A549 treated with RU486 at 1 μM for 4 hours (cell line): ENCODE measurements around the gene EIF1AX. TPM values are rescaled to one million over a fixed set of nuclear protein-coding genes. Genes with fewer than 3 reads are reported as not detected.

Experiments
- total RNA-seq: library from RNA; stranded (reverse); fragments of 200-300 nt; extraction: Qiagen RNA extraction; gene quantifications from 5 replicates; pipeline ENCODE4 v1.2.3, GENCODE V29; 2022; ENCODE audit warnings: low read depth

EIF1AX gene
- total RNA-seq, result 81.9 to 116 TPM (median 106 TPM) in 5 replicates

GRCh38 chrX:20141281-20142220, at the start of gene EIF1AX:
TSS of gene EIF1AX (minus strand) at chrX:20141838. CDS start at chrX:20141640, 198 bp downstream.

GRCh38 chrX:20116577-20117240, 24.9 kb downstream of the EIF1AX start, which contains the start of gene MAP7D2:
TSS of gene MAP7D2 (minus strand) at chrX:20116907. CDS start at chrX:20116879, 28 bp downstream.

Other genes with a start within 250 kb of the EIF1AX start
- gene BCLAF3, start 150.8 kb downstream of the EIF1AX start, total RNA-seq, result 1.3 to 3.9 TPM (median 3.6 TPM) in 5 replicates
- 5.5 to 6.5 TPM (median 6.0 TPM) in 5 replicates for gene MAP7D2, start 24.9 kb downstream of the EIF1AX start, total RNA-seq
- gene RPS6KA3, start 125.1 kb upstream of the EIF1AX start, total RNA-seq, result 27.4 to 59.2 TPM (median 53.0 TPM) in 5 replicates